ENCODE data around the gene ITGA1. TPM values are rescaled to one million over a fixed set of nuclear protein-coding genes. Genes with fewer than 3 reads are reported as not detected.
A peak's percentile ranks its signal among the peaks of the same experiment; 100 is the strongest.

Gene ITGA1
- total RNA-seq, 1 donor from 2014 or later: 346 TPM

DNA sequence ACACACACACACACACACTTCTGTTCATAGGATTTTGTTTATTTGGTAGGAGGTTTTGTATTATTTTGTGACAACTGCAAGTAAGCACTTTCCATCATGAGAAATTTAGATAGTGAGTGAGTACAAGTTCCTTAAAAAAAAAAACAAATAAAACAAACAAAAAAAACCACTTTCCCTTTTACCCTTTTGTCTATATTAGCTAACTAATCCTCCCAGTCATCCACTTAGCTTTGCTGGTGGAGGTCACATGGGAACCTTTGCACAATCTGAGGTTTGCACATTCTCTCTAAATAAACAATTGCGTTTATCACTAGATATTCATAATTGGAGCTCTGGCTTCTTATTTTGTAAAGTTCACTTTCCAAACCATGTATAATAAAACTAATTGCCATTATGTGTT is 6.8 kb downstream of the ITGA1 start:
- Mint-ChIP-seq H3K27me3 (ENCODE audit: low read depth) (no peaks in the 10 kb centered on the region), H3K36me3 (ENCODE audit: low read depth) (peaks cover 13% of the 10 kb centered on the region), H3K4me1 (ENCODE audit: low read depth) (peaks cover 90% of the 10 kb centered on the region), H3K9me3 (ENCODE audit: low read depth) (no peaks in the 10 kb centered on the region), H3K27ac (ENCODE audit: unreplicated experiment) (no peak overlapping the region), H3K4me3 (ENCODE audit: unreplicated experiment) (peak overlapping the region; percentile 3)
- TF ChIP-seq, protein P1, sequence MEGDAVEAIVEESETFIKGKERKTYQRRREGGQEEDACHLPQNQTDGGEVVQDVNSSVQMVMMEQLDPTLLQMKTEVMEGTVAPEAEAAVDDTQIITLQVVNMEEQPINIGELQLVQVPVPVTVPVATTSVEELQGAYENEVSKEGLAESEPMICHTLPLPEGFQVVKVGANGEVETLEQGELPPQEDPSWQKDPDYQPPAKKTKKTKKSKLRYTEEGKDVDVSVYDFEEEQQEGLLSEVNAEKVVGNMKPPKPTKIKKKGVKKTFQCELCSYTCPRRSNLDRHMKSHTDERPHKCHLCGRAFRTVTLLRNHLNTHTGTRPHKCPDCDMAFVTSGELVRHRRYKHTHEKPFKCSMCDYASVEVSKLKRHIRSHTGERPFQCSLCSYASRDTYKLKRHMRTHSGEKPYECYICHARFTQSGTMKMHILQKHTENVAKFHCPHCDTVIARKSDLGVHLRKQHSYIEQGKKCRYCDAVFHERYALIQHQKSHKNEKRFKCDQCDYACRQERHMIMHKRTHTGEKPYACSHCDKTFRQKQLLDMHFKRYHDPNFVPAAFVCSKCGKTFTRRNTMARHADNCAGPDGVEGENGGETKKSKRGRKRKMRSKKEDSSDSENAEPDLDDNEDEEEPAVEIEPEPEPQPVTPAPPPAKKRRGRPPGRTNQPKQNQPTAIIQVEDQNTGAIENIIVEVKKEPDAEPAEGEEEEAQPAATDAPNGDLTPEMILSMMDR (IDR thresholded peaks at IDR 0.05): no peak
- no peak for DNase-seq (ENCODE audit: low spot score)

DNA sequence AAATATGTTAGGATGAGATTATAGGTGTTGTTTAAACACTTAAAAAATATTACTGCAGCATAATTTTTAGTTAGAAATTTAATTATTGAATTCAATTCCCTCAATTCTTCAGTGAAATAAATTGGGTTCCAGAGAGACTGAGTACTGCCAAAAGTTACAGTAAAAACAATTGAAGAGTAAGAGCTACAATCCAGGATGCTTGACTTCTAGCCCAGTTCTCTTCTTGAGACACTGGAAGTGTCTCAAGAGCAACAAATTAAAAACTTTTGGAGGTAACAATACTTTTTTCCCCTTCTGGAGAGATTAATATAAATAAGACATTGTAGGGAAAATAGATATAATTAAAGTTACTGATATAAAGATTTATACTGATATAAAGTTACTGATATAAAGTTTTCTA is 8.3 kb downstream of the ITGA1 start:
- DNase-seq (ENCODE audit: low spot score): no peak
- Mint-ChIP-seq H3K4me1 (ENCODE audit: low read depth) (peaks cover 83% of the 10 kb centered on the region), H3K27ac (ENCODE audit: unreplicated experiment) (peak overlapping the region; percentile 63), H3K27me3 (ENCODE audit: low read depth) (no peaks in the 10 kb centered on the region), H3K36me3 (ENCODE audit: low read depth) (peaks cover 12% of the 10 kb centered on the region), H3K9me3 (ENCODE audit: low read depth) (no peaks in the 10 kb centered on the region), H3K4me3 (ENCODE audit: unreplicated experiment) (no peak overlapping the region)
- TF ChIP-seq, protein P1 (IDR thresholded peaks at IDR 0.05): no peak

DNA sequence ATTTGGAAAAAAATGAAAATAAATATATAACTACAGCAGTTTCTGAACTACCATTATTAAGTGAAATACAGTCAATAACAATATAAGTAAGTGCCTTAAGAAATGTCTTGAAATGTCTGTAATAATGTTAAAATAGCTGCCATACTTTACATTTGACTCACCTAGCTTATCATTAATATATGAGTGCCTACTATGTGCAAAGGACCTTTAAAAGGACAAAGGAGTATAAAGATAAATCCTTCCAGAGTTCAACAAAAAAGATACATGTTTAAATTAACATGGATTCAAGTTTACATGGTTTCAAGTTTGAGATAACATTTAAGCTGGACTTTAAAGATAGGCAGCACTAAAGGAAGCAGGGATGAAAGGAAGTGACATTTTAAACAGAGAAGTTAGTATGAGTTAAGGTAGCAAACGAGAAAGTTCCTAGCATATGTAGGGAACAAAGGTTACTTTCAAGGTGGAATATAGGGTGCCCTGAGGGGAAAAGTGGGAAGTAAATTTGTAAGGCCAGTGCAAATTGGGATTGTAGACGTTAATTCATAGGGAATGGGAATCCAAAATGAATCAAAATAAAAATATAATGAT is 8.9 kb downstream of the ITGA1 start:
- peaks cover 78% of the 10 kb centered on the region for H3K4me1 Mint-ChIP-seq (ENCODE audit: low read depth)

DNA sequence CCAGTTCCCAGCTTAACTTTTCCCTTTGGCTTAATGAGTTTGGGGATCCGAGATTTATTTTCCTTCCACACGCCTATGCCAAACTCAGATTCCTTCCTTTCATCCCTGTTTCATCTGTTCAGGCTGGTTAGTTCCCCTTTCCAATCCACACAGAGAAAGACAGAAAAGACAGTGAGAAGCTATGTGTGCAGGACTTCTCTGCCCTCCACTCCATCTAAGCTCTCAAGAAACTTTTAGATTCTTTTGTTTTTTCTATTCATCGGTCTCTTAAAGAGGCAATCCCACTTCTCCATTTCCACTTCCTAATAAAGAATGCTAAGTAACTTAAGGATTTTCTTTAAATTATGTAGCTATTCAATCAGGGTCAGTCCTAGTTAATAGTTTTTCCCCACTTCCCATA is 11.2 kb downstream of the ITGA1 start:
- H3K27ac Mint-ChIP-seq (ENCODE audit: unreplicated experiment): peak overlapping the region; percentile 98
- H3K9me3 Mint-ChIP-seq (ENCODE audit: low read depth): no peaks in the 10 kb centered on the region
- peak overlapping the region; percentile 90 for H3K4me3 Mint-ChIP-seq (ENCODE audit: unreplicated experiment)
- H3K27me3 Mint-ChIP-seq (ENCODE audit: low read depth): no peaks in the 10 kb centered on the region
- TF ChIP-seq, protein P1 (IDR thresholded peaks at IDR 0.05): no peak
- H3K4me1 Mint-ChIP-seq (ENCODE audit: low read depth): peaks cover 60% of the 10 kb centered on the region
- peaks cover 24% of the 10 kb centered on the region for H3K36me3 Mint-ChIP-seq (ENCODE audit: low read depth)
- no peak for DNase-seq (ENCODE audit: low spot score)

More for the DNA sequence above, 8.9 kb downstream of the ITGA1 start:
- Mint-ChIP-seq H3K36me3 (ENCODE audit: low read depth) (peaks cover 17% of the 10 kb centered on the region), H3K27me3 (ENCODE audit: low read depth) (no peaks in the 10 kb centered on the region), H3K9me3 (ENCODE audit: low read depth) (no peaks in the 10 kb centered on the region), H3K4me3 (ENCODE audit: unreplicated experiment) (no peak overlapping the region), H3K27ac (ENCODE audit: unreplicated experiment) (peak overlapping the region; percentile 98)
- DNase-seq (ENCODE audit: low spot score): no peak
- TF ChIP-seq, protein P1 (IDR thresholded peaks at IDR 0.05): no peak

DNA sequence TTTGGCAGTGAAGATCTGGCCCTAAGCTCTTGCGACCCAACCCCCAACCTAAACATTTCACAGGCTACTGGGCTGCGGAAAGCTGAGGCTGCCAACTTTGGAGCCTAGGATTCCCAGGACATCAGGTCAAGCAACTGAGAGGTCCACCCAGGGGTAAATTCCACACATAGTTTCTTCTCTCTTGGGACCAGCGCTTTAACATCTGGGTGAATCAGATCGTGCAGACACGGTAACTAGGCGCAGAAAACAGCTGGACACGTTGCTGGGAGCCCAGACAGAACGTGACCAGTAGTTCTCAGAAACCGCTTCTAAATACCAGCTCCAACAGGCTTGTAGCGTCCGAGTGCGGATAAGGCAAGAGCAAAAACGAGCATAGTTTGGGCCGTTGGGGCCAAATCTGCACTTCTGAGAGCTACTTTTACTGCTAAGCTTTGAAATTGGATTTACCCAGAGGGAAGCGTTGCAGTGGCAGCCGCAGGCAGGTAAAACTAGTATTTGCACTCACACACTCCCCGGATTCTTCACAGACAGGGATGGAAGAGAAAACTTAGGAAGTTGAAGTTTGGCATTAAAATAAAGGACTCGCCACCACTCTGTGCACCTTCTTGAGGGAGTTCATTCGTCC is 11.8 kb downstream of the ITGA1 start:
- Mint-ChIP-seq H3K36me3 (ENCODE audit: low read depth) (peaks cover 28% of the 10 kb centered on the region), H3K9me3 (ENCODE audit: low read depth) (no peaks in the 10 kb centered on the region), H3K27ac (ENCODE audit: unreplicated experiment) (peak overlapping the region; percentile 98), H3K4me1 (ENCODE audit: low read depth) (peaks cover 63% of the 10 kb centered on the region), H3K27me3 (ENCODE audit: low read depth) (no peaks in the 10 kb centered on the region), H3K4me3 (ENCODE audit: unreplicated experiment) (peak overlapping the region; percentile 90)
- TF ChIP-seq, protein P1 (IDR thresholded peaks at IDR 0.05): no peak
- DNase-seq (ENCODE audit: low spot score): peak; percentile 41
